Measurements from ENCODE around the gene DCTD. TPM values are rescaled to one million over a fixed set of nuclear protein-coding genes. Genes with fewer than 3 reads are reported as not detected.
A peak's percentile ranks its signal among the peaks of the same experiment; 100 is the strongest.

Gene DCTD
- total and polyA plus RNA-seq, 10 of the 15 experiments (the other 5 are each of a cell fraction or from before 2014, with no cell fraction given) = 37.8 to 137 (median 92.1) TPM

DNA sequence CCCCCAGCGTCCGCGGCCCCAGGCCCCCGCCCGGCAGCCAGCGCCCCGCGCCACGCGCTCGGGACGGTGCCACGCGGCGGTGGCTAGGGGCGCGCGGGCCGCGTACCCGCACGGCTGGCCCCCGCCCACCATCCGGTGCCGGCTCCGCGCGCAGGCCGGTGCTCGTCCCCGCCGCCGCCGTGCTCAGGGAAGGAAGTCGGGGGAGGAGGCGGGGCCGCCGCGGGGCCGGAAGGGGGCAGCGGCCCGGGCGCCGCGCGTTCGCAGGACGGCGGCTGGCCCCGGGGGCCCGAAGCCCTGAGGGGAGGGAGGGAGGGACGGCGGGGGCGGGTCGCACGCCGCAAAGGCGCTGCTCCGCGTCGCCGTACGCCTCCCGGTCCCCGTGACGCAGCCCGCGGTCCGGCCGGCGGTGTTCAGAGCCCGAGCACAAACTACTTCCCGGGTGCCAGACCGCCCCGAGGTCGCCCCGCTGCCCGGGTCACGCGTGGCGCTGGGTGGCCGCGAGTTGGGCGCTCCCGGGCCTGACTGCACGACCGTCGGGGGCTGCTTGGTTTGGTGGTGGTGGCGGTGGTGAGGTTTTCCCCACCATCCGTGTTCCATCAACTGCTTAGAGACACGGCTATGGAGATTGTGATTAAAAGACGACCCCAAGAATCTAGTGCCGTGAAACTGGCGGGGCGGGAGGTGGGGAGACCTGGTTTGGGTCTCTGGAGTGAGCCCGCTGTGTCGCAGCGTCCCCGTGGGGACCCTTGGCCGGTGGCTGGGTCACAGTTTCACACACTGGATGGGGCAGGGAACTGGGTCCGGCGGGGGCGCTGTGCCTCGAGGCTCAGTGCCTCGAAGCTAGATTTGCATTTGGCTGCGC lies at the start of gene DCTD (continued):
- TF ChIP-seq, protein P1, sequence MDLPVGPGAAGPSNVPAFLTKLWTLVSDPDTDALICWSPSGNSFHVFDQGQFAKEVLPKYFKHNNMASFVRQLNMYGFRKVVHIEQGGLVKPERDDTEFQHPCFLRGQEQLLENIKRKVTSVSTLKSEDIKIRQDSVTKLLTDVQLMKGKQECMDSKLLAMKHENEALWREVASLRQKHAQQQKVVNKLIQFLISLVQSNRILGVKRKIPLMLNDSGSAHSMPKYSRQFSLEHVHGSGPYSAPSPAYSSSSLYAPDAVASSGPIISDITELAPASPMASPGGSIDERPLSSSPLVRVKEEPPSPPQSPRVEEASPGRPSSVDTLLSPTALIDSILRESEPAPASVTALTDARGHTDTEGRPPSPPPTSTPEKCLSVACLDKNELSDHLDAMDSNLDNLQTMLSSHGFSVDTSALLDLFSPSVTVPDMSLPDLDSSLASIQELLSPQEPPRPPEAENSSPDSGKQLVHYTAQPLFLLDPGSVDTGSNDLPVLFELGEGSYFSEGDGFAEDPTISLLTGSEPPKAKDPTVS (IDR thresholded peaks at IDR 0.05; ENCODE audit: low read depth, low read length) = no peak
- TF ChIP-seq PML (IDR thresholded peaks at IDR 0.05; ENCODE audit: low read length) (peak; percentile 73), STAT1 (conservative IDR thresholded peaks at IDR 0.05) (0 out of 2 replicates have a peak, but pooled peaks have one; percentile 21), RAD21 (IDR thresholded peaks at IDR 0.05; ENCODE audit: insufficient read depth, low read depth, low read length) (no peak), CREM (IDR thresholded peaks at IDR 0.05; ENCODE audit: low read depth) (no peak; the same call in 1 of the 2 replicates), ETV6 (conservative IDR thresholded peaks at IDR 0.05 in 1 of 2, IDR thresholded peaks at IDR 0.05 in 1 of 2; ENCODE audit: borderline replicate concordance in 1 of 2, low read depth in 1 of 2) (peak in 1 of 2 experiments; percentile 24; a peak in 1 of 4 replicates), NR2C1 (IDR thresholded peaks at IDR 0.05) (0 out of 2 replicates have a peak, but pooled peaks have one; percentile 52), JUND (IDR thresholded peaks at IDR 0.05; ENCODE audit: low read depth, low read length) (no peak; the same call in 1 of the 2 replicates), SIX5 (IDR thresholded peaks at IDR 0.05; ENCODE audit: low read depth, low read length, severe bottlenecking) (no peak), SPI1 (IDR thresholded peaks at IDR 0.05; ENCODE audit: borderline replicate concordance, insufficient read depth, low read depth, low read length) (peak; percentile 30; the same call in 1 of the 2 replicates), FOS (IDR thresholded peaks at IDR 0.05; ENCODE audit: borderline replicate concordance, extremely low read depth, insufficient read length) (no peak), PAX8 (IDR thresholded peaks at IDR 0.05) (no peak), EZH2 (IDR thresholded peaks at IDR 0.05; ENCODE audit: borderline replicate concordance, control insufficient read depth, low read depth, low read length) (no peak), ZSCAN29 (IDR thresholded peaks at IDR 0.05) (no peak), YY1 (IDR thresholded peaks at IDR 0.05; ENCODE audit: low read depth, low read length) (no peak), MEF2B (IDR thresholded peaks at IDR 0.05; ENCODE audit: partially characterized antibody, poor library complexity, severe bottlenecking) (peak; percentile 74), SP1 (IDR thresholded peaks at IDR 0.05; ENCODE audit: low read depth, low read length) (no peak), RFX5 (IDR thresholded peaks at IDR 0.05; ENCODE audit: low read depth, low read length) (no peak), EED (IDR thresholded peaks at IDR 0.05; ENCODE audit: low read depth) (no peak; the same call in 1 of the 2 replicates), POU2F2 (IDR thresholded peaks at IDR 0.05; ENCODE audit: borderline replicate concordance, low read depth, low read length) (peak; percentile 96; the same call in 2 of the 3 replicates), SMARCA5 (IDR thresholded peaks at IDR 0.05) (peak; percentile 87; the same call in 1 of the 2 replicates)
- TF ChIP-seq, protein P2, sequence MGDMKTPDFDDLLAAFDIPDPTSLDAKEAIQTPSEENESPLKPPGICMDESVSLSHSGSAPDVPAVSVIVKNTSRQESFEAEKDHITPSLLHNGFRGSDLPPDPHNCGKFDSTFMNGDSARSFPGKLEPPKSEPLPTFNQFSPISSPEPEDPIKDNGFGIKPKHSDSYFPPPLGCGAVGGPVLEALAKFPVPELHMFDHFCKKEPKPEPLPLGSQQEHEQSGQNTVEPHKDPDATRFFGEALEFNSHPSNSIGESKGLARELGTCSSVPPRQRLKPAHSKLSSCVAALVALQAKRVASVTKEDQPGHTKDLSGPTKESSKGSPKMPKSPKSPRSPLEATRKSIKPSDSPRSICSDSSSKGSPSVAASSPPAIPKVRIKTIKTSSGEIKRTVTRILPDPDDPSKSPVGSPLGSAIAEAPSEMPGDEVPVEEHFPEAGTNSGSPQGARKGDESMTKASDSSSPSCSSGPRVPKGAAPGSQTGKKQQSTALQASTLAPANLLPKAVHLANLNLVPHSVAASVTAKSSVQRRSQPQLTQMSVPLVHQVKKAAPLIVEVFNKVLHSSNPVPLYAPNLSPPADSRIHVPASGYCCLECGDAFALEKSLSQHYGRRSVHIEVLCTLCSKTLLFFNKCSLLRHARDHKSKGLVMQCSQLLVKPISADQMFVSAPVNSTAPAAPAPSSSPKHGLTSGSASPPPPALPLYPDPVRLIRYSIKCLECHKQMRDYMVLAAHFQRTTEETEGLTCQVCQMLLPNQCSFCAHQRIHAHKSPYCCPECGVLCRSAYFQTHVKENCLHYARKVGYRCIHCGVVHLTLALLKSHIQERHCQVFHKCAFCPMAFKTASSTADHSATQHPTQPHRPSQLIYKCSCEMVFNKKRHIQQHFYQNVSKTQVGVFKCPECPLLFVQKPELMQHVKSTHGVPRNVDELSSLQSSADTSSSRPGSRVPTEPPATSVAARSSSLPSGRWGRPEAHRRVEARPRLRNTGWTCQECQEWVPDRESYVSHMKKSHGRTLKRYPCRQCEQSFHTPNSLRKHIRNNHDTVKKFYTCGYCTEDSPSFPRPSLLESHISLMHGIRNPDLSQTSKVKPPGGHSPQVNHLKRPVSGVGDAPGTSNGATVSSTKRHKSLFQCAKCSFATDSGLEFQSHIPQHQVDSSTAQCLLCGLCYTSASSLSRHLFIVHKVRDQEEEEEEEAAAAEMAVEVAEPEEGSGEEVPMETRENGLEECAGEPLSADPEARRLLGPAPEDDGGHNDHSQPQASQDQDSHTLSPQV (IDR thresholded peaks at IDR 0.05) = no peak
